GM21528 (cell line): ENCODE results near the gene COL5A1.

Experiments used
- ATAC-seq: cut with Tn5 transposase; IDR thresholded peaks from one replicate; pipeline ENCODE4 v1.9.1; 2021; ENCODE audit warnings: mild to moderate bottlenecking, moderate library complexity; ENCODE audit not compliant: unreplicated experiment, low FRiP score

Gene COL5A1

GRCh38 chr9:134606951-134607731 lies 34.5 kb upstream of the COL5A1 start:
- no peak for ATAC-seq

- no peak for ATAC-seq
Observed at GRCh38 chr9:134607971-134608370, 33.6 kb upstream of the COL5A1 start.

- ATAC-seq: no peak
Observed at GRCh38 chr9:134611046-134611445, 30.6 kb upstream of the COL5A1 start.

- no peak for ATAC-seq
Observed at GRCh38 chr9:134612309-134612708, 29.3 kb upstream of the COL5A1 start.

- no peak for ATAC-seq
Observed at GRCh38 chr9:134612715-134613114, 28.9 kb upstream of the COL5A1 start.

- ATAC-seq: no peak
Observed at GRCh38 chr9:134614256-134614655, 27.3 kb upstream of the COL5A1 start.

GRCh38 chr9:134616341-134616740 lies 25.3 kb upstream of the COL5A1 start:
- ATAC-seq: no peak

GRCh38 chr9:134617246-134617645 lies 24.4 kb upstream of the COL5A1 start:
- no peak for ATAC-seq

- no peak for ATAC-seq
Observed at GRCh38 chr9:134617836-134618162, 23.8 kb upstream of the COL5A1 start.

- no peak for ATAC-seq
Observed at GRCh38 chr9:134618163-134618832, 23.3 kb upstream of the COL5A1 start.

GRCh38 chr9:134618833-134619447 lies 22.7 kb upstream of the COL5A1 start:
- ATAC-seq: no peak

- ATAC-seq: no peak
Observed at GRCh38 chr9:134619448-134619982, 22.1 kb upstream of the COL5A1 start.

- ATAC-seq: no peak
Observed at GRCh38 chr9:134619983-134620661, 21.5 kb upstream of the COL5A1 start.

- no peak for ATAC-seq
Observed at GRCh38 chr9:134620751-134621557, 20.6 kb upstream of the COL5A1 start.

- ATAC-seq: no peak
Observed at GRCh38 chr9:134621558-134622110, 20.0 kb upstream of the COL5A1 start.

GRCh38 chr9:134622896-134623257 lies 18.7 kb upstream of the COL5A1 start:
- ATAC-seq: no peak

- ATAC-seq: no peak
Observed at GRCh38 chr9:134623258-134624066, 18.1 kb upstream of the COL5A1 start.

GRCh38 chr9:134624137-134624591 lies 17.4 kb upstream of the COL5A1 start:
- no peak for ATAC-seq

GRCh38 chr9:134624621-134625181 lies 16.9 kb upstream of the COL5A1 start:
- no peak for ATAC-seq
